BLaER1 (cell line): ENCODE results near the gene C12orf42.

Experiments used
- H3K27ac ChIP-seq: shearing (Covaris generic); formaldehyde crosslinking; 2 replicates; pipeline ENCODE4 v1.8.1; 2022
- H3K27me3 ChIP-seq: shearing (Covaris generic); formaldehyde crosslinking; 2 replicates; pipeline ENCODE4 v1.8.1; 2022
- H3K36me3 ChIP-seq: shearing (Covaris generic); formaldehyde crosslinking; 2 replicates; pipeline ENCODE4 v1.8.1; 2022
- H3K4me1 ChIP-seq: shearing (Covaris generic); formaldehyde crosslinking; 2 replicates; pipeline ENCODE4 v1.8.1; 2022
- H3K4me2 ChIP-seq: shearing (Covaris generic); formaldehyde crosslinking; 2 replicates; pipeline ENCODE4 v1.8.1; 2022
- H3K4me3 ChIP-seq: shearing (Covaris generic); formaldehyde crosslinking; 2 replicates; pipeline ENCODE4 v1.8.1; 2022
- H3K9ac ChIP-seq: shearing (Covaris generic); formaldehyde crosslinking; 2 replicates; pipeline ENCODE4 v1.8.1; 2022
- H3K9me3 ChIP-seq: shearing (Covaris generic); formaldehyde crosslinking; 2 replicates; pipeline ENCODE4 v1.8.1; 2022
- H4K20me1 ChIP-seq: shearing (Covaris generic); formaldehyde crosslinking; 2 replicates; pipeline ENCODE4 v1.8.1; 2022
- Cebpa-rat ChIP-seq: shearing (Covaris generic); IDR thresholded peaks from 2 replicates; pipeline ENCODE4 v1.8.1; 2022

The C12orf42 gene

GRCh38 chr12:103397536-103397935, 98.2 kb downstream of the C12orf42 start:
- Histone ChIP-seq H3K9ac (no peak overlapping the region), H3K4me2 (no peak overlapping the region), H3K27ac (no peak overlapping the region), H4K20me1 (no peaks in the 10 kb centered on the region), H3K4me3 (no peak overlapping the region), H3K9me3 (no peaks in the 10 kb centered on the region), H3K4me1 (no peaks in the 10 kb centered on the region), H3K27me3 (no peaks in the 10 kb centered on the region), H3K36me3 (no peaks in the 10 kb centered on the region)
- TF ChIP-seq Cebpa-rat = no peak

GRCh38 chr12:103392722-103393121, 103.0 kb downstream of the C12orf42 start:
- Histone ChIP-seq H3K4me1 (no peaks in the 10 kb centered on the region), H3K27me3 (no peaks in the 10 kb centered on the region), H3K9ac (no peak overlapping the region), H4K20me1 (no peaks in the 10 kb centered on the region), H3K36me3 (no peaks in the 10 kb centered on the region), H3K4me2 (no peak overlapping the region), H3K9me3 (no peaks in the 10 kb centered on the region), H3K4me3 (no peak overlapping the region), H3K27ac (no peak overlapping the region)
- TF ChIP-seq Cebpa-rat = no peak

DNA sequence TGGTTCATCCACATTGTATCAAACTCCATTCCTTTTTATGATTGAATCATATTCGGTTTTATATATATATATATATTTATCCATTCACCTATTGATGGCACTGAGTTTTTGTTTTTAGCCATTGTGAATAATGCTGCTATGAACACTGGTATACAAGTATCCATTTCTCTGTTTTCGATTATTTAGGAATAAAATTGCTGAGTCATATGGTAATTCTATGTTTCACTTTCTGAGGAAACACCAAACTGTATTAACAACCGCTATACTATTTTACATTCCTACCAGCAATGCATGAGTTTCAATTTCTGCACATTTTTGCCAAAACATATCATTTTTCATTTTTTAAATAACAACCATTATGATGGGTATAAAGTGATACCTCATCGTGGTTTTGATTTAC, 104.7 kb downstream of the C12orf42 start:
- Histone ChIP-seq H3K9ac (no peak overlapping the region), H3K27ac (no peak overlapping the region), H3K4me3 (no peak overlapping the region), H3K36me3 (no peaks in the 10 kb centered on the region), H3K9me3 (no peaks in the 10 kb centered on the region), H3K4me2 (no peak overlapping the region), H3K27me3 (no peaks in the 10 kb centered on the region), H4K20me1 (no peaks in the 10 kb centered on the region), H3K4me1 (no peaks in the 10 kb centered on the region)
- TF ChIP-seq Cebpa-rat = no peak

DNA sequence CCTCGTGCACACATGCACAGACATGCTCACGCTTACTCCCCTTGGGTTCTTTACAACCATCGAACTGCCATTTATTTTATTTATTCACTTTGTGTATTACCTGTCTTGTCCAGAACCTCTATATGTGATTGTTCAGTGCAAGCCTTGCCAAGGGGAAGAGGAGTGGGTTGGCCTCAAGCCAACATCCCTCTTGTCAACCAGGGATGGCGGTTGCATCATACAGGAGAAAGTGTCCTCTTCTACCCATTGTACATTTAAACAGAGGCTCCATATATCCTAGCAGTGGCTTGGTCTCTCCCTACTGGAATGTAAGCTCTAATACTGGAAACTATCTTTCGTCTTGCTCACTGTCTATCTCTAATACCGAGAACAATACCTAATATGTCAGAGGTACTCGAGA, 108.4 kb downstream of the C12orf42 start:
- H3K9ac ChIP-seq = no peak overlapping the region
- H3K4me2 ChIP-seq = no peak overlapping the region
- TF ChIP-seq Cebpa-rat = no peak
- H3K4me1 ChIP-seq = no peaks in the 10 kb centered on the region
- no peaks in the 10 kb centered on the region for H4K20me1 ChIP-seq
- no peaks in the 10 kb centered on the region for H3K27me3 ChIP-seq
- no peak overlapping the region for H3K4me3 ChIP-seq
- H3K27ac ChIP-seq = no peak overlapping the region
- H3K36me3 ChIP-seq = no peaks in the 10 kb centered on the region
- no peaks in the 10 kb centered on the region for H3K9me3 ChIP-seq

DNA sequence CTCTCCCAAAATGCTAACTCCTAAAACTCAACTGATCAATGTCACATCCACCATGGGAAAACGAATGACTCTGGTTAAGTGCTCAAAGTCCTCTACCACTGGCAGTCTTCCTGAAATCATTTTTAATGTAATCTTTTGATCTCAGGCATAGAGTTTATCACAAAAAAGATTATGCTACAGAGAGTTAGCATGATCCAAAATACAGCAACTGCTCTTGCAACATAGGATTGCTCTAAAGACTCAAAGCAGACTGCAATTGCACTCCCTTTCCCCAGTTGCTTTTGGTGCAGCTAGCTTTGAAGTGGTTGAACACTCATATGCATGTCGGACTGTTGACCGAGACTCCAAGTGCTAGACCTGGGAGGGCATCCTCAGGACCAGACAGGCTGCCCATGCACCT, 109.3 kb downstream of the C12orf42 start:
- Histone ChIP-seq H4K20me1 (no peaks in the 10 kb centered on the region), H3K4me1 (no peaks in the 10 kb centered on the region), H3K4me3 (no peak overlapping the region), H3K9ac (no peak overlapping the region), H3K27ac (no peak overlapping the region), H3K9me3 (no peaks in the 10 kb centered on the region), H3K27me3 (no peaks in the 10 kb centered on the region), H3K36me3 (no peaks in the 10 kb centered on the region), H3K4me2 (no peak overlapping the region)
- TF ChIP-seq Cebpa-rat = no peak

DNA sequence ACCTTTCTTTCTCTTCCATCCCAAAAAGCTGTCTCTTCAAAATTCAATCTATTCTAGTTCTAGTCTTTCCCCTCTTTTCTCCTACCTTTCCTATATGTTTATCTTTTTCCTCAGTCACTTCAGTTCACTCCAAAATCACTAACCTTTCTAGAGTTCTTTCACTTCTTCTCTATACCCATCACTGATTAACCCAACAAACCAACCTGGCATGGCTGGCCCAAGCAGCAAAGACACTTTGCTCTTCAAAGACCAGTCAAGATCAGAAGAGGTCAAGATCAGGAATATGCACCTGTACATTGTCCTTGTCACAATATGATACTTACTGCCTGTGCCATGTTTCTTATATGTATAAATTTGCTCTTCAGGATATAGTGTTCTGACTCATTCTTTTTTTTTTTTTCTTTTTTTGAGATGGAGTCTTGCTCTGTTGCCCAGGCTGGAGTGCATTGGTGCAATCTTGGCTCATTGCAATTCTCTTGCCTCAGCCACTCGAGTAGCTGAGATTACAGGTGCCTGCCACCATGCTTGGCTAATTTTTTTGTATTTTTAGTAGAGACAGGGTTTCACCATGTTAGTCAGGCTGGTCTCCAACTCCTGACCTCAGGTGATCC, 112.9 kb downstream of the C12orf42 start:
- Histone ChIP-seq H3K4me2 (no peak overlapping the region), H4K20me1 (no peaks in the 10 kb centered on the region), H3K4me1 (no peaks in the 10 kb centered on the region), H3K27me3 (no peaks in the 10 kb centered on the region), H3K9ac (no peak overlapping the region), H3K9me3 (no peaks in the 10 kb centered on the region), H3K4me3 (no peak overlapping the region), H3K27ac (no peak overlapping the region), H3K36me3 (no peaks in the 10 kb centered on the region)
- no peak for TF ChIP-seq Cebpa-rat

DNA sequence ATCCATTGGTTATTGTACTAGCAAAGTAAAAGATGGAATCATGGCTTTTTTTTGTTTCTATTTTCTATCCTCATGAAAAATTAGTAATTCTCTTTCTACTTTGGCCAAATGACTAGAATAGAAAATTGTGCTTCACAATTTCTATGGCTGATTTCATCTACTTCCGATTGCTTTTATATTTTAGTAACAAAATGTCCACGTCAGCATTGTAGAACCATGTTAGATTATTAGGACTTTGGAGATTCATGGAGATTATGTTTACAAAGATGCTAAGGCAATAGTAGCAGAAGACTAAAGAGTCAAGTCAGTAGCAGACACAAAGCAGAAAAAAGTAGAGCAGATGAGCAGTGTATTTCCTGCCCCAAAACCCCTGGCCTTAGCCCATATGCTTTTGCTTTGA, 113.6 kb downstream of the C12orf42 start:
- Histone ChIP-seq H3K4me3 (no peak overlapping the region), H3K4me2 (no peak overlapping the region), H3K27ac (no peak overlapping the region), H3K36me3 (no peaks in the 10 kb centered on the region), H3K9ac (no peak overlapping the region), H4K20me1 (no peaks in the 10 kb centered on the region), H3K4me1 (no peaks in the 10 kb centered on the region), H3K27me3 (no peaks in the 10 kb centered on the region), H3K9me3 (no peaks in the 10 kb centered on the region)
- no peak for TF ChIP-seq Cebpa-rat

DNA sequence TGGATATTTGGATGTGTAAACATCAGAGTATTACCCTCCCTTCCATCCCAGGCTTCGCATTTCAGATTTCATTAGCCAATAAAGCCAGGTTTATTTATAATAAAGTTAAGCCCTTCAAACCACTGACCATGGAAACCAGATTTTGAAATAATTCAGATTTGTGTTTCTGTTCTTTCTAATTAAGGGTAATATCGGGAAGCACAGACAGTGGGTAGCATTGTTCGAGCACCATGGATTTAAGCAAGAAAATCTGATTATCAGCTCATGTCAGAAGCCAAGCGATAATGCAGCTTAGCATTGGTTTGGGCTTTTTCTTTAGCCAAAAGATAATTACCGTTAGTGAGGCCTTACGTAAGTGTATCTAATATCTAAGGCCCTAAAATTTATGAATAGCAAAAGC, 116.1 kb downstream of the C12orf42 start:
- H3K4me2 ChIP-seq = no peak overlapping the region
- no peaks in the 10 kb centered on the region for H3K4me1 ChIP-seq
- no peaks in the 10 kb centered on the region for H3K9me3 ChIP-seq
- no peak for TF ChIP-seq Cebpa-rat
- no peaks in the 10 kb centered on the region for H4K20me1 ChIP-seq
- no peak overlapping the region for H3K4me3 ChIP-seq
- no peak overlapping the region for H3K27ac ChIP-seq
- no peaks in the 10 kb centered on the region for H3K27me3 ChIP-seq
- no peak overlapping the region for H3K9ac ChIP-seq
- no peaks in the 10 kb centered on the region for H3K36me3 ChIP-seq

DNA sequence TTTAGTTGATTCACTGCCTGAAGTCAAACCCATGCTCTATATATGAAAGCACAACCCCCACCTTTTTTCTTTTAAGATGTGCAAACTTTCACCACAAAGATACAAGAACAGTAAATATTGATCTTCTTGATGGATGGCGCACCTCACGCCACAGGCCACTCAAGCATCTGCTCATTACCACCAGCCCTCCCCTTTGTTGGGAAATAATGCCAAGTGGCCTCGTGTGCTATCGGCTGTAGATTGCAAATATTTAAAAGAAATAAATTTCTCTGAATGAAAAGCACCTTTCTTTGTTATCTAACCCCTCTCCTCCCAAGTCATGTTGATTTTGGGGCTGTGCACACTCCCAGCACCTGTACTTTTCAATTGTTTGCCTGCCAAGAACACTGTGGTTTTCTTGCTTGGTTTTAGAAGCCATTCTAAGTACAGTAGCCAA, 122.7 kb downstream of the C12orf42 start:
- no peaks in the 10 kb centered on the region for H3K9me3 ChIP-seq
- no peak overlapping the region for H3K4me3 ChIP-seq
- no peaks in the 10 kb centered on the region for H3K27me3 ChIP-seq
- no peaks in the 10 kb centered on the region for H4K20me1 ChIP-seq
- TF ChIP-seq Cebpa-rat = no peak
- H3K4me2 ChIP-seq = no peak overlapping the region
- H3K36me3 ChIP-seq = no peaks in the 10 kb centered on the region
- no peak overlapping the region for H3K27ac ChIP-seq
- H3K9ac ChIP-seq = no peak overlapping the region
- H3K4me1 ChIP-seq = no peaks in the 10 kb centered on the region

DNA sequence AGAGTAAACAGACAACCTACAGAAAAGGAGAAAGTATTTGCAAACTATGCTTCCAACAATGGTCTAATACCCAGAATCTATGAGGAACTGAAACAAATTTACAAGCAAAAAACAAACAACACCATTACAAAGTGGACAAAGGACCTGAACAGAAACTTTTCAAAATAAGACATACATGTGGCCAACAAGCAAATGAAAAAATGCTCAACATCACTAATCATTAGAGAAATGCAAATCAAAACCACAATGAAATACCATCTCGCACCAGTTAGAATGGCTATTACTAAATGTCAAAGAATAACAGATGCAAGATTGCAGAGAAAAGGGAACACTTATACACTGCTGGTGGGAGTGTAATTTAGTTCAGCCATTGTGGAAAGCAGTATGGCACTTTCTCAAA, 125.8 kb downstream of the C12orf42 start:
- Histone ChIP-seq H3K9me3 (no peaks in the 10 kb centered on the region), H3K4me2 (no peak overlapping the region), H3K27ac (no peak overlapping the region), H3K4me3 (no peak overlapping the region), H3K9ac (no peak overlapping the region), H3K36me3 (no peaks in the 10 kb centered on the region), H4K20me1 (no peaks in the 10 kb centered on the region), H3K27me3 (no peaks in the 10 kb centered on the region), H3K4me1 (no peaks in the 10 kb centered on the region)
- no peak for TF ChIP-seq Cebpa-rat

GRCh38 chr12:103368167-103368566, 127.6 kb downstream of the C12orf42 start:
- Histone ChIP-seq H3K36me3 (no peaks in the 10 kb centered on the region), H3K4me3 (no peak overlapping the region), H3K9me3 (no peaks in the 10 kb centered on the region), H3K4me2 (no peak overlapping the region), H3K4me1 (no peaks in the 10 kb centered on the region), H3K9ac (no peak overlapping the region), H4K20me1 (no peaks in the 10 kb centered on the region), H3K27ac (no peak overlapping the region), H3K27me3 (no peaks in the 10 kb centered on the region)
- TF ChIP-seq Cebpa-rat = no peak
